ENCODE measurements around the gene AVPR2. TPM values are rescaled to one million over a fixed set of nuclear protein-coding genes. Genes with fewer than 3 reads are reported as not detected.
A peak's percentile ranks its signal among the peaks of the same experiment; 100 is the strongest.

Gene AVPR2
- total RNA-seq, 2 donors from 2014 or later = 2.3 to 4.7 TPM

DNA sequence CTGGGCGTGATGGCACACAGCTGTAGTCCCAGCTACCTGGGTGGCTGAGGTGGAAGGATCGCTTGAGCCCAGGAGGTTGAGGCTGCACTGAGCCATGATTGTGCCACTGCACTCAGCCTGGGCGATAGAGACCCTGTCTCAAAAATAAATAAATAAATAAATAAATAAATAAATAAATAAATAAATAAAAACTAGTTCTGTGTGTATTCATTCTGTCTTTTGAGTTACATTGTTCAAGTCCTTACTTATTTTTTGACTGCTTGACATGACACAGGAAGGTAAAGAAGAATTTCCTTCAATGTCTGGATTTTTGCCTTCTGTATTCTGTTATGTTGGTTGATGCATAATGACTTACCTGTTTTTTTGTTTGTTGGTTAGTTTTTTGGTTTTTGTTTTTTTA lies 32.6 kb downstream of the AVPR2 start:
- Histone ChIP-seq H3K4me3 (no peak overlapping the region), H3K9me3 (no peaks in the 10 kb centered on the region), H3K27me3 (no peaks in the 10 kb centered on the region), H3K36me3 (peaks cover 2% of the 10 kb centered on the region), H3K4me1 (peaks cover 0 to 15% of the 10 kb centered on the region in 2 donors), H3K27ac (no peak overlapping the region)
- DNase-seq (ENCODE audit: low spot score) = no peak
- TF ChIP-seq, protein P1, sequence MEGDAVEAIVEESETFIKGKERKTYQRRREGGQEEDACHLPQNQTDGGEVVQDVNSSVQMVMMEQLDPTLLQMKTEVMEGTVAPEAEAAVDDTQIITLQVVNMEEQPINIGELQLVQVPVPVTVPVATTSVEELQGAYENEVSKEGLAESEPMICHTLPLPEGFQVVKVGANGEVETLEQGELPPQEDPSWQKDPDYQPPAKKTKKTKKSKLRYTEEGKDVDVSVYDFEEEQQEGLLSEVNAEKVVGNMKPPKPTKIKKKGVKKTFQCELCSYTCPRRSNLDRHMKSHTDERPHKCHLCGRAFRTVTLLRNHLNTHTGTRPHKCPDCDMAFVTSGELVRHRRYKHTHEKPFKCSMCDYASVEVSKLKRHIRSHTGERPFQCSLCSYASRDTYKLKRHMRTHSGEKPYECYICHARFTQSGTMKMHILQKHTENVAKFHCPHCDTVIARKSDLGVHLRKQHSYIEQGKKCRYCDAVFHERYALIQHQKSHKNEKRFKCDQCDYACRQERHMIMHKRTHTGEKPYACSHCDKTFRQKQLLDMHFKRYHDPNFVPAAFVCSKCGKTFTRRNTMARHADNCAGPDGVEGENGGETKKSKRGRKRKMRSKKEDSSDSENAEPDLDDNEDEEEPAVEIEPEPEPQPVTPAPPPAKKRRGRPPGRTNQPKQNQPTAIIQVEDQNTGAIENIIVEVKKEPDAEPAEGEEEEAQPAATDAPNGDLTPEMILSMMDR (IDR thresholded peaks at IDR 0.05) = no peak

DNA sequence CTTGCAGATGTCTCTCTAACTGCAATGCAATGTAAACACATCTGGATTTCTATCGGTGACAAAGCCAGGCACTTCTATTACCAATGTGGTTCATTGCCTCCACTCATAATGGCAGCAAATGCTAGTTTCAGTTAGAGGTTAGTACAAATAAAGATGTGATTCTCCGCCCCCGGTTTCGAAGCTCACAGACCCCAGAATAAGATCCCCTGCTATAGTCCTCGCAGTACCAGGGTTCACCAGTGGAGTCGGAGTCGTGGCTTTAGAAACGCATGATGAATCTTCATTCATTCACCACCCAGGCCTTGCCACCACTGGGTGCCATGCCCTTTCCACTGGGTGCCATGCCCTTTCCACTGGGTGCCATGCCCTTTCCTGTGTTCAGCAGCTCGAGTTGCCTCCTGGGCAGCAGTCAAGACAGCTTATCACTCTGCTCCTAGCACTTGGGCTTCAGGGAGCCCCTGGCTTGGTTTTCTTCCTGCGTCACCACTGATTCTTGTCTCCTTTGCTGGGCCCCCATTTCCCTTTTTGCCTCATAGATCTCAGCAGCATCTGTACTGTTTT lies 33.8 kb downstream of the AVPR2 start:
- no peak overlapping the region for H3K4me3 ChIP-seq
- no peak for DNase-seq (ENCODE audit: low spot score)
- no peaks in the 10 kb centered on the region for H3K9me3 ChIP-seq
- no peaks in the 10 kb centered on the region for H3K27me3 ChIP-seq
- peaks cover 0 to 14% of the 10 kb centered on the region in 2 donors for H3K4me1 ChIP-seq
- H3K27ac ChIP-seq = no peak overlapping the region
- TF ChIP-seq, protein P1 (IDR thresholded peaks at IDR 0.05) = no peak
- H3K36me3 ChIP-seq = no peaks in the 10 kb centered on the region

DNA sequence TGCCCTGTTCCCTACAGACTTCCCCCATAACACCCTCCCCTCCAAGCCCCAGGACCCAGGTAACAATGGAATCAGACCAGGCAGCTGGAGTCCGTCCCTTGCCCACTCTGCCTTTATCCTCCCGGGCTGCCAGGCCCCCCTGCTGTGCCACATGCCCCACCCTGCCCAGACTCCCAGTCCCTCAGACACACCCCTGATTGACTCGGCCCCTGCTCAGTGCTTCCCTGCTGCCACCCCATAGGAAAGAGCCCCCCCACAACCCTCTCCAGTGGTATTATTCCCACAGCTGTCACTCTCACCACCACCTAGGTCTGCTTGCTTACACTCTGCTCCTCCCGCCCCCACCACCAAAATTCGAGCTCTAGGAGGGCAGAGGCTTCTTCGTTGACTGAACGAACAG lies 35.1 kb downstream of the AVPR2 start:
- H3K4me3 ChIP-seq = no peak overlapping the region
- H3K27ac ChIP-seq = no peak overlapping the region
- no peaks in the 10 kb centered on the region for H3K36me3 ChIP-seq
- no peaks in the 10 kb centered on the region for H3K27me3 ChIP-seq
- no peaks in the 10 kb centered on the region for H3K9me3 ChIP-seq
- no peak for DNase-seq (ENCODE audit: low spot score)
- peaks cover 0 to 4% of the 10 kb centered on the region in 2 donors for H3K4me1 ChIP-seq
- TF ChIP-seq, protein P1 (IDR thresholded peaks at IDR 0.05) = no peak

DNA sequence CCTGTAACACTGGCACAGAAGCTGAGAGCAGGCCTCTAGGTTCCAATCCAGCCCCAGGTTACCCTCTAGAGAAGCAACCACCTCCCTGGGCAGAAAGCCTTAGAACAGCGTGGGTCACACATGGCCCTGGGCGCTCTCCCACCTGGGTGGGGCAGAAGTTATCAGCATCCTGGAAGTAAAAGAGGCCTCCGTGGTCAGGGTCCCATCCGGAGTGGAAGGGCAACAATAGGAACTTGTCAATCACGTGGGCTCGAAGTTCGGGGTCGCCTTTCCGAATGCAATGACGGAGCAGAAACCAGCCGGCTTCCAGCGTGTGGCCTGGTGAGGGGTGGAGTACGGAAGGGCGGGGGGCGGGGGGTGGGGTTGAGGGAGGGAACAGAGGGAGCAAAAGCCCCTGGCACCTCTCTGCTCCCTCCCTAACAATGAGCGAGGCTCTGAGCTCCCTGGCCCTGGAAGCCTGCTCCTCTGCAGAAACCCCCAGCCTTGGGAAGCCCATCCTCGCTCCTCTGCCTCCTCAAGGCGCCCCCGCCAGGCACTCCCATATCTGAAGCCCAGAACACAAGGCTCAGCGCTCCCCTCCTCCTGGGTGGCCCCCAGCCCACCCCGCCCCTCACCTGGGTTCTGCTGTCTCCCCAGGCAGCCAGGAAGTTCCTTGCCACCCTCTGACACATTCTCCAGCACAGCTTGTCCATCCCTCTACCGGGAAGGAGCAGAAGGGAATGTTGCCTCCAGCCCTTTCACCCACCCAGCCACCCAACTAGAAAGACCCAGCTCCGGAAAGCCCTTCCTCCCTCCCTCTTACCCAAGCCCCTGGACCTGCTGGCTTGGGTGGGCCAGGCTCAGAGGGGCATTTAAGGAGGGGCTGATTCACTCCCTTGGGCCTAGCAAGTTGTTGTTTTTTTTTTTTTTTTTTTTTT lies 37.1 kb downstream of the AVPR2 start:
- no peak overlapping the region for H3K4me3 ChIP-seq
- H3K27ac ChIP-seq = no peak overlapping the region
- no peaks in the 10 kb centered on the region for H3K36me3 ChIP-seq
- H3K9me3 ChIP-seq = no peaks in the 10 kb centered on the region
- H3K27me3 ChIP-seq = no peaks in the 10 kb centered on the region
- TF ChIP-seq, protein P1 (IDR thresholded peaks at IDR 0.05) = no peak
- DNase-seq (ENCODE audit: low spot score) = no peak
- H3K4me1 ChIP-seq = no peaks in the 10 kb centered on the region

DNA sequence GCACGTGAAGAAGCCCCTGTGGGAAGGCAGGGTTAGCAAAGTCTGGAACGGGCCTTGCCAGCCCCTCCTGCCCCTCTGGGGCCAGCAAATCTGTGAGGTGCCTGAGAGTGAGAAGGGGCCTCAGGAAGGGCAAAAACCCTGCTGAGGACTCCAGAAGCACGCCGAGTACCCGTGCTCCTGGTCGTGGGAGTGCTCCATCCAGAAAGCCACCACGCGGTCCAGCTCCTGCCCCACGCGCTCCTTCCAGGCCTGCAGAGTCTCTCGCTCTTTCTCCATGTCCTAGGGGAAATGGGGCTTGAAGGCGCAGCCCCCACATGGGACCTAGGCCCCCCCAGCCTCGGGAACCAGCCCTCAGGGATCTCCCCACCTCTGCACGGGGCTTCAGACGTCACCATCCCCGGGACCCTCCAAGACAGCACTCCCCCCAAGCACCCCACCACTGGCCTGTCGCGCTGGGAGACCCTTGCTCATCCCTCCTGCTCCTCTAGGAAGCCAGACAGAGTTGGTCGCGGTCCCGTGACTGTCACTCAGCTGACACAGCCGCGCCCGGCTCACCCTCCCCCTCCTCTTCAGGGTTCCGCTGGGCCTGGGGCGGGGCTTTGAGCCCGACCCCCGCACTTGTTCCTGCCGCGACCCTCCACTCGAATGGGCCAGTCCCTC lies 39.8 kb downstream of the AVPR2 start, which contains the start of gene RENBP:
TSS of gene RENBP (minus strand) at position 504 of the 660 bp plus-strand sequence. CDS start at position 471, 33 bp downstream.
- TF ChIP-seq, protein P1 (IDR thresholded peaks at IDR 0.05) = no peak
- Histone ChIP-seq H3K4me1 (no peaks in the 10 kb centered on the region), H3K27me3 (no peaks in the 10 kb centered on the region), H3K9me3 (no peaks in the 10 kb centered on the region), H3K27ac (peak within 1 kb of the TSS; percentile 53 to 61), H3K36me3 (peaks cover 5% of the 10 kb centered on the region), H3K4me3 (peak within 1 kb of the TSS; percentile 35 to 44)
- no peak for DNase-seq (ENCODE audit: low spot score)
